Loucy (cell line): ENCODE data around the gene OCIAD1.

Experiments
- EZH2phosphoT487 ChIP-seq: fragments of 200-600 bp; IDR thresholded peaks from 2 replicates; pipeline ENCODE4 v1.6.1; 2018; ENCODE audit warnings: antibody characterized with exemption, mild to moderate bottlenecking, moderate library complexity, borderline replicate concordance
- TF ChIP-seq, protein P1 (sequence below): fragments of 200-600 bp; sonication (generic); conservative IDR thresholded peaks from 2 replicates; pipeline ENCODE4 v1.5.1; 2014; ENCODE audit warnings: mild to moderate bottlenecking, antibody characterized with exemption, low read length

DNA sequence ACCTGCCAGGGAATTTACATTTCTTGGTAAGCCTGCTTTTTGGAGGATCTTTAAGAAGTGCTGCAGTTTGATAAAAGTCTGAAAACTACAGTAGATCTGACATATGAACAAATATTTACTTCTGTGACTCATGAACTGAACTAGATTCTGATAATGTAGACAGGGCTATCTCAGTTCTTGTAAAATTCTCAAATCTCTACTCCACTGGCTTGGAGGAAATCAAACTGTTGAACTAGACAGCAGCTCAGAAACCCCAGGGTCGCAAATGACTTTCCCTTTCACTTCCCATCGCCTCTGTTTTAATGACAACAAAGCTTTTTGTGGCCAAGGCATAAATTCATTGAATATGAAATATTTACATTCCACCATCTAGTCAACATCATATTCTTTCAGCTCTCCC, 15.4 kb upstream of the OCIAD1 start:
- TF ChIP-seq, protein P1, sequence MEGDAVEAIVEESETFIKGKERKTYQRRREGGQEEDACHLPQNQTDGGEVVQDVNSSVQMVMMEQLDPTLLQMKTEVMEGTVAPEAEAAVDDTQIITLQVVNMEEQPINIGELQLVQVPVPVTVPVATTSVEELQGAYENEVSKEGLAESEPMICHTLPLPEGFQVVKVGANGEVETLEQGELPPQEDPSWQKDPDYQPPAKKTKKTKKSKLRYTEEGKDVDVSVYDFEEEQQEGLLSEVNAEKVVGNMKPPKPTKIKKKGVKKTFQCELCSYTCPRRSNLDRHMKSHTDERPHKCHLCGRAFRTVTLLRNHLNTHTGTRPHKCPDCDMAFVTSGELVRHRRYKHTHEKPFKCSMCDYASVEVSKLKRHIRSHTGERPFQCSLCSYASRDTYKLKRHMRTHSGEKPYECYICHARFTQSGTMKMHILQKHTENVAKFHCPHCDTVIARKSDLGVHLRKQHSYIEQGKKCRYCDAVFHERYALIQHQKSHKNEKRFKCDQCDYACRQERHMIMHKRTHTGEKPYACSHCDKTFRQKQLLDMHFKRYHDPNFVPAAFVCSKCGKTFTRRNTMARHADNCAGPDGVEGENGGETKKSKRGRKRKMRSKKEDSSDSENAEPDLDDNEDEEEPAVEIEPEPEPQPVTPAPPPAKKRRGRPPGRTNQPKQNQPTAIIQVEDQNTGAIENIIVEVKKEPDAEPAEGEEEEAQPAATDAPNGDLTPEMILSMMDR: no peak
- TF ChIP-seq EZH2phosphoT487: no peak
